NT2/D1 (cell line): ENCODE measurements around the gene CEMIP2.

Experiments used
- SUZ12 ChIP-seq: IDR thresholded peaks from 2 replicates; pipeline ENCODE4 v1.6.1; 2011; ENCODE audit not compliant: insufficient read length, insufficient read depth; ENCODE audit errors: extremely low read depth
- YY1 ChIP-seq: IDR thresholded peaks from 2 replicates; pipeline ENCODE4 v1.6.1; 2011; ENCODE audit not compliant: insufficient read length, insufficient read depth
- ZNF274 ChIP-seq: IDR thresholded peaks from 2 replicates; pipeline ENCODE4 v1.6.1; 2011; ENCODE audit warnings: mild to moderate bottlenecking, low read depth, low read length

DNA sequence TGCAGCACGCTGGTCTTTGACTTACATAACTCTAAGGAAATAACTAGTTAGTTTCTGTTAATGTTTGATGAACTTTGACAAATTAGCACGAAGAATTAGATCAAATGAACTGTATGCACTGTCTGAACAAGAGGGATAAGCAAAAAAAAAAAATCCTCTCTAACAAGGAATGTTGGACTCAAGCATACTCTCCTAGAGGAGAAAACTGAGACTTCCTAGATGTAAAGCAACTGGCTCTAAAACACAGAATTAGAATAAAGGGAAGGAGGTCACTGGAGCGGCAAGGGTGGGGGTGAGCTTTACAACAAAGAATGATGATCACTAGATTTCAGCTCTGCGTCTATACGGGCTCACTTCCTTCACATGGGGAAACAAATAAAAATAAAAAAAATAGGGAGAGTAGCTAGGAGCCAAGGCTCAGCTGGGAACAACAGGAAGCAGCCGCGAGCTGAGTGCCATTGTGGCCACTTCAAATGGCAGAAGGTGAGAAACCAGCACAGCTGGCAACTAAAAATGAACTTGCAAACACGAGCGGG lies 48.7 kb upstream of the CEMIP2 start:
- TF ChIP-seq ZNF274 (no peak), YY1 (no peak), SUZ12 (no peak)
